ENCODE measurements around the gene UNC50.

- TF ChIP-seq CTCF (conservative IDR thresholded peaks at IDR 0.05 in 1 of 2, IDR thresholded peaks at IDR 0.05 in 1 of 2; ENCODE audit: extremely low read depth in 1 of 2, insufficient read depth in 1 of 2, low read depth in 1 of 2, low read length in 2 of 2), result peak; percentile 45 to 71
- no peak for TF ChIP-seq EZH2 (IDR thresholded peaks at IDR 0.05; ENCODE audit: borderline replicate concordance, low read length)
Measured at GRCh38 chr2:98601532-98602132, 6.8 kb upstream of the UNC50 start.

Data from mammary epithelial cell (primary cell).